Activated CD8-positive, alpha-beta memory T cell treated with anti-CD3 and anti-CD28 coated beads, Interleukin-2, amount 10 ng/mL, durations not matched to agents 7 days and 5 days (primary cell): ENCODE data around the gene PEX19. TPM values are rescaled to one million over a fixed set of nuclear protein-coding genes. Genes with fewer than 3 reads are reported as not detected.

Experiments
- ATAC-seq: fragments of 150-1000 bp; cut with Tn5 transposase; one replicate; pipeline ENCODE4 v1.10.0; 2021; ENCODE audit warnings: moderate library complexity
- CTCF ChIA-PET: fragments of 350-600 bp; sonication (Branson Sonifier 250); formaldehyde crosslinking; loops from one replicate; lab custom pipeline; 2021; ENCODE audit warnings: antibody characterized with exemption; lab: Charles Lee
- DNase-seq: peaks from one replicate; pipeline ENCODE4 v3.0.0-alpha.2; 2020
- H3K27ac Mint-ChIP-seq: one replicate; pipeline ENCODE4 v1.8.0; 2021; ENCODE audit warnings: mild to moderate bottlenecking, mixed read lengths
- H3K27me3 Mint-ChIP-seq: one replicate; pipeline ENCODE4 v1.8.0; 2021; ENCODE audit warnings: mixed read lengths
- H3K36me3 Mint-ChIP-seq: one replicate; pipeline ENCODE4 v1.8.0; 2021; ENCODE audit warnings: mild to moderate bottlenecking, mixed read lengths
- H3K4me1 Mint-ChIP-seq: one replicate; pipeline ENCODE4 v1.8.0; 2021; ENCODE audit warnings: mixed read lengths
- H3K4me3 Mint-ChIP-seq: one replicate; pipeline ENCODE4 v1.8.0; 2021; ENCODE audit warnings: mild to moderate bottlenecking, moderate library complexity, mixed read lengths
- H3K9me3 Mint-ChIP-seq: one replicate; pipeline ENCODE4 v1.8.0; 2022; ENCODE audit warnings: low read depth, mixed read lengths
- total RNA-seq, 2 experiments: library from RNA; stranded (reverse); gene quantifications; one replicate each; pipeline ENCODE4 v1.2.3, GENCODE V29; 2021

PEX19 gene
- total RNA-seq, 2 experiments from 2014 or later: 49.4 to 54.4 TPM

- Mint-ChIP-seq H3K9me3 (no peaks in the 10 kb centered on the region), H3K4me1 (peaks cover 14% of the 10 kb centered on the region), H3K4me3 (no peak overlapping the region), H3K36me3 (peaks cover 2% of the 10 kb centered on the region), H3K27me3 (no peaks in the 10 kb centered on the region), H3K27ac (no peak overlapping the region)
- ATAC-seq (no peak), DNase-seq (no peak)
- CTCF ChIA-PET: interaction anchor here (0.6 to 6.2 kb wide), 2 partner anchors 25 to 121 kb away, joined by 3 to 50 read pairs; no protein-coding TSS in a partner anchor
Measured at GRCh38 chr1:160267284-160267991, 17.5 kb downstream of the PEX19 start.

GRCh38 chr1:160264795-160265307, 20.1 kb downstream of the PEX19 start:
- DNase-seq (no peak), ATAC-seq (no peak)
- Mint-ChIP-seq H3K27ac (no peak overlapping the region), H3K4me1 (peaks cover 30% of the 10 kb centered on the region), H3K4me3 (no peak overlapping the region), H3K9me3 (no peaks in the 10 kb centered on the region), H3K36me3 (peaks cover 10% of the 10 kb centered on the region), H3K27me3 (no peaks in the 10 kb centered on the region)
- CTCF ChIA-PET: interaction anchor here (0.8 to 6.2 kb wide), 7 partner anchors 10 to 133 kb away, joined by 3 to 50 read pairs (median 3); partner anchors contain the start of gene PEX19

- CTCF ChIA-PET: interaction anchor here (0.5 to 6.2 kb wide), 10 partner anchors 10 to 161 kb away, joined by 3 to 50 read pairs (median 6); partner anchors contain the start of gene PEX19
- no peaks in the 10 kb centered on the region for H3K27me3 Mint-ChIP-seq
- peak; percentile 99 for DNase-seq
- peak within 1 kb of the TSS; percentile 95 for H3K27ac Mint-ChIP-seq
- H3K36me3 Mint-ChIP-seq: peaks cover 19% of the 10 kb centered on the region
- H3K4me1 Mint-ChIP-seq: peaks cover 45% of the 10 kb centered on the region
- ATAC-seq: peak; percentile 91
- H3K9me3 Mint-ChIP-seq: no peaks in the 10 kb centered on the region
- peak within 1 kb of the TSS; percentile 91 for H3K4me3 Mint-ChIP-seq
Measured at GRCh38 chr1:160261893-160262794, 22.8 kb downstream of the PEX19 start, which contains the start of gene DCAF8. Gene DCAF8, minus strand, starts transcription at chr1:160262549. Its CDS starts 18,541 bp downstream, at chr1:160244008.

GRCh38 chr1:160261556-160261892, 23.4 kb downstream of the PEX19 start:
- H3K27me3 Mint-ChIP-seq: no peaks in the 10 kb centered on the region
- peak; percentile 86 for DNase-seq
- peak overlapping the region; percentile 91 for H3K4me3 Mint-ChIP-seq
- peaks cover 19% of the 10 kb centered on the region for H3K36me3 Mint-ChIP-seq
- peak; percentile 34 for ATAC-seq
- H3K9me3 Mint-ChIP-seq: no peaks in the 10 kb centered on the region
- peak overlapping the region; percentile 95 for H3K27ac Mint-ChIP-seq
- CTCF ChIA-PET: interaction anchor here (1.0 to 2.4 kb wide), 8 partner anchors 10 to 182 kb away, joined by 3 to 15 read pairs (median 6); partner anchors contain the start of gene PEX19
- peaks cover 46% of the 10 kb centered on the region for H3K4me1 Mint-ChIP-seq

GRCh38 chr1:160260406-160261382, 24.2 kb downstream of the PEX19 start:
- peaks cover 52% of the 10 kb centered on the region for H3K4me1 Mint-ChIP-seq

GRCh38 chr1:160258177-160258798, 26.6 kb downstream of the PEX19 start:
- CTCF ChIA-PET: interaction anchor here (1.2 to 3.1 kb wide), 4 partner anchors 16 to 157 kb away, joined by 3 to 14 read pairs (median 5); no protein-coding TSS in a partner anchor

More at GRCh38 chr1:160260406-160261382, 24.2 kb downstream of the PEX19 start:
- ATAC-seq: no peak
- CTCF ChIA-PET: interaction anchor here (1.0 to 2.4 kb wide), 8 partner anchors 9 to 181 kb away, joined by 3 to 15 read pairs (median 5); partner anchors contain the start of gene PEX19
- Mint-ChIP-seq H3K9me3 (no peaks in the 10 kb centered on the region), H3K27ac (peak overlapping the region; percentile 95), H3K4me3 (peak overlapping the region; percentile 91), H3K36me3 (peaks cover 19% of the 10 kb centered on the region), H3K27me3 (no peaks in the 10 kb centered on the region)
- no peak for DNase-seq

GRCh38 chr1:160257411-160258015, 27.4 kb downstream of the PEX19 start:
- H3K4me1 Mint-ChIP-seq: peaks cover 38% of the 10 kb centered on the region
- H3K27me3 Mint-ChIP-seq: no peaks in the 10 kb centered on the region
- H3K4me3 Mint-ChIP-seq: no peak overlapping the region
- no peaks in the 10 kb centered on the region for H3K9me3 Mint-ChIP-seq
- ATAC-seq: no peak
- no peak overlapping the region for H3K27ac Mint-ChIP-seq
- DNase-seq: no peak
- CTCF ChIA-PET: interaction anchor here (1.2 to 3.1 kb wide), 3 partner anchors 15 to 61 kb away, joined by 3 to 14 read pairs (median 3); no protein-coding TSS in a partner anchor
- H3K36me3 Mint-ChIP-seq: peaks cover 22% of the 10 kb centered on the region

More at GRCh38 chr1:160258177-160258798, 26.6 kb downstream of the PEX19 start:
- H3K36me3 Mint-ChIP-seq: peaks cover 20% of the 10 kb centered on the region
- peaks cover 42% of the 10 kb centered on the region for H3K4me1 Mint-ChIP-seq
- ATAC-seq (no peak), DNase-seq (no peak)
- H3K27me3 Mint-ChIP-seq: no peaks in the 10 kb centered on the region
- no peaks in the 10 kb centered on the region for H3K9me3 Mint-ChIP-seq
- H3K4me3 Mint-ChIP-seq: no peak overlapping the region
- H3K27ac Mint-ChIP-seq: no peak overlapping the region

- no peak overlapping the region for H3K27ac Mint-ChIP-seq
- DNase-seq (no peak), ATAC-seq (no peak)
- peaks cover 41% of the 10 kb centered on the region for H3K4me1 Mint-ChIP-seq
- no peaks in the 10 kb centered on the region for H3K27me3 Mint-ChIP-seq
- H3K9me3 Mint-ChIP-seq: no peaks in the 10 kb centered on the region
- CTCF ChIA-PET: interaction anchor here (0.7 to 3.1 kb wide), 3 partner anchors 14 to 125 kb away, joined by 3 to 14 read pairs (median 3); no protein-coding TSS in a partner anchor
- no peak overlapping the region for H3K4me3 Mint-ChIP-seq
- H3K36me3 Mint-ChIP-seq: peaks cover 25% of the 10 kb centered on the region
Measured at GRCh38 chr1:160256396-160257046, 28.4 kb downstream of the PEX19 start.

- ATAC-seq (no peak), DNase-seq (no peak)
- no peak overlapping the region for H3K27ac Mint-ChIP-seq
- H3K9me3 Mint-ChIP-seq: no peaks in the 10 kb centered on the region
- no peaks in the 10 kb centered on the region for H3K27me3 Mint-ChIP-seq
- H3K4me3 Mint-ChIP-seq: no peak overlapping the region
- H3K36me3 Mint-ChIP-seq: peaks cover 24% of the 10 kb centered on the region
- peaks cover 35% of the 10 kb centered on the region for H3K4me1 Mint-ChIP-seq
- CTCF ChIA-PET: interaction anchor here (0.7 to 4.3 kb wide), 3 partner anchors 35 to 124 kb away, joined by 3 to 46 read pairs (median 4); partner anchors contain the start of gene CASQ1
Measured at GRCh38 chr1:160255781-160256300, 29.1 kb downstream of the PEX19 start.

- DNase-seq: peak; percentile 74
- CTCF ChIA-PET: interaction anchor here (0.6 to 5.3 kb wide), 36 partner anchors 8 to 205 kb away, joined by 3 to 47 read pairs (median 4); partner anchors contain the start of genes CASQ1, DCAF8, IGSF8 and PEA15
- H3K36me3 Mint-ChIP-seq: peaks cover 10% of the 10 kb centered on the region
- no peaks in the 10 kb centered on the region for H3K27me3 Mint-ChIP-seq
- no peak overlapping the region for H3K27ac Mint-ChIP-seq
- H3K4me3 Mint-ChIP-seq: no peak overlapping the region
- no peaks in the 10 kb centered on the region for H3K9me3 Mint-ChIP-seq
- ATAC-seq: peak; percentile 92
- peaks cover 11% of the 10 kb centered on the region for H3K4me1 Mint-ChIP-seq
Measured at GRCh38 chr1:160251687-160252526, 33.0 kb downstream of the PEX19 start.
